Smooth muscle cell (in vitro differentiated cells): Measurements from ENCODE around the gene USP6NL. TPM values are rescaled to one million over a fixed set of nuclear protein-coding genes. Genes with fewer than 3 reads are reported as not detected.

Experiments used
- DNase-seq: peaks from one replicate; lab custom pipeline; 2025; ENCODE audit not compliant: unreplicated experiment; lab: John Stamatoyannopoulos, UW
- H2AFZ ChIP-seq: fragments of 200-600 bp; sonication (generic); 2 replicates; pipeline ENCODE4 v1.6.0; 2016; ENCODE audit warnings: antibody characterized with exemption, low read depth, mild to moderate bottlenecking
- H3F3A ChIP-seq: fragments of 200-600 bp; sonication (generic); 2 replicates; pipeline ENCODE4 v1.6.0; 2017; ENCODE audit warnings: antibody characterized with exemption, low read depth
- H3K27ac ChIP-seq: fragments of 200-600 bp; sonication (generic); 2 replicates; pipeline ENCODE4 v1.5.1; 2016; ENCODE audit warnings: low read depth, mild to moderate bottlenecking
- H3K27me3 ChIP-seq: fragments of 200-600 bp; sonication (generic); 2 replicates; pipeline ENCODE4 v1.6.1; 2016; ENCODE audit warnings: low read depth, mild to moderate bottlenecking
- H3K36me3 ChIP-seq: fragments of 200-600 bp; sonication (generic); 2 replicates; pipeline ENCODE4 v1.5.1; 2016; ENCODE audit warnings: low read depth
- H3K4me1 ChIP-seq: fragments of 200-600 bp; sonication (generic); 2 replicates; pipeline ENCODE4 v1.5.1; 2016; ENCODE audit warnings: low read depth
- H3K4me2 ChIP-seq: fragments of 200-600 bp; sonication (generic); 2 replicates; pipeline ENCODE4 v1.6.0; 2016; ENCODE audit warnings: mild to moderate bottlenecking
- H3K4me3 ChIP-seq: fragments of 200-600 bp; sonication (generic); 2 replicates; pipeline ENCODE4 v1.5.1; 2016; ENCODE audit warnings: mild to moderate bottlenecking
- H3K79me2 ChIP-seq: fragments of 200-600 bp; sonication (generic); 2 replicates; pipeline ENCODE4 v1.6.0; 2016; ENCODE audit warnings: low read depth, mild to moderate bottlenecking
- H3K9ac ChIP-seq: fragments of 200-600 bp; sonication (generic); 2 replicates; pipeline ENCODE4 v1.6.0; 2016; ENCODE audit warnings: low read depth
- H3K9me3 ChIP-seq: fragments of 200-600 bp; sonication (generic); replicated peaks from 2 replicates; pipeline ENCODE4 v1.5.1; 2016; ENCODE audit warnings: low read depth
- H4K20me1 ChIP-seq: fragments of 200-600 bp; sonication (generic); 2 replicates; pipeline ENCODE4 v1.6.0; 2016; ENCODE audit warnings: low read depth
- WGBS: methylation state at CpG from one replicate; pipeline ENCODE4 v1.1.7; 2016; ENCODE audit warnings: low lambda C conversion rate; 5-methylcytosine and 5-hydroxymethylcytosine counted together
- polyA plus RNA-seq: library from polyadenylated mRNA; unstranded; fragments of >200 nt; fragmentation: Nextera tagmentation; extraction: Ambion mirVana; gene quantifications from 2 replicates; pipeline ENCODE4 v1.2.1, GENCODE V29; 2016
- total RNA-seq: library from RNA; depleted of rRNA; stranded (reverse); fragments of >200 nt; gene quantifications from 2 replicates; pipeline ENCODE4 v1.2.3, GENCODE V29; 2014
- TF ChIP-seq, protein P1 (sequence below): fragments of 200-600 bp; sonication (generic); IDR thresholded peaks from 2 replicates; pipeline ENCODE4 v1.5.1; 2017; ENCODE audit warnings: borderline replicate concordance, mild to moderate bottlenecking, antibody characterized with exemption; ENCODE audit not compliant: insufficient read depth, poor library complexity, severe bottlenecking

USP6NL gene
- total and polyA plus RNA-seq, 2 experiments from 2014 or later: 12.0 to 32.8 TPM

DNA sequence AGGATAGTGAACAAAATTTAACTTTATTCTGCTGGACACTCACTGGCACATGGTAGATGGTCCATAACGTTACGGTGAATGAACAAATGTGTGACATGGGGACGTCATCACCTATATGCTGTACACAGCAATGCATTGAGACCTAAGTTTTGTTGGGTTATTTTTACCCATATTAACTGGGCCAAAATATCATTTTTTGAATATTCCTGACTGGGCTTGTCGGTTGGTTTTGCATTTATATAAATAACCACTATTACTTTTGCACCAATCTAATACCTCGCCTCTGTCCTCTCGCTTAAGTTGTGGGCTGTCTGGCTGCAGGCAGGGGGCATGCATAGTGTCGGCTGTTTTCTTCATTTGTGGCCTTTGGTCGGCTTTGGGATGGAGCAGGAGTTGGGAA is 161.7 kb downstream of the USP6NL start:
- H3K4me1 ChIP-seq: no peaks in the 10 kb centered on the region
- H3F3A ChIP-seq: no peaks in the 10 kb centered on the region
- no peak overlapping the region for H3K9ac ChIP-seq
- H3K9me3 ChIP-seq: no peaks in the 10 kb centered on the region
- no peak overlapping the region for H3K27ac ChIP-seq
- WGBS: 88% methylated on average over 8 of the region's 8 CpGs
- H4K20me1 ChIP-seq: no peaks in the 10 kb centered on the region
- no peaks in the 10 kb centered on the region for H3K79me2 ChIP-seq
- no peaks in the 10 kb centered on the region for H3K36me3 ChIP-seq
- no peak overlapping the region for H3K4me2 ChIP-seq
- no peak overlapping the region for H2AFZ ChIP-seq
- TF ChIP-seq, protein P1, sequence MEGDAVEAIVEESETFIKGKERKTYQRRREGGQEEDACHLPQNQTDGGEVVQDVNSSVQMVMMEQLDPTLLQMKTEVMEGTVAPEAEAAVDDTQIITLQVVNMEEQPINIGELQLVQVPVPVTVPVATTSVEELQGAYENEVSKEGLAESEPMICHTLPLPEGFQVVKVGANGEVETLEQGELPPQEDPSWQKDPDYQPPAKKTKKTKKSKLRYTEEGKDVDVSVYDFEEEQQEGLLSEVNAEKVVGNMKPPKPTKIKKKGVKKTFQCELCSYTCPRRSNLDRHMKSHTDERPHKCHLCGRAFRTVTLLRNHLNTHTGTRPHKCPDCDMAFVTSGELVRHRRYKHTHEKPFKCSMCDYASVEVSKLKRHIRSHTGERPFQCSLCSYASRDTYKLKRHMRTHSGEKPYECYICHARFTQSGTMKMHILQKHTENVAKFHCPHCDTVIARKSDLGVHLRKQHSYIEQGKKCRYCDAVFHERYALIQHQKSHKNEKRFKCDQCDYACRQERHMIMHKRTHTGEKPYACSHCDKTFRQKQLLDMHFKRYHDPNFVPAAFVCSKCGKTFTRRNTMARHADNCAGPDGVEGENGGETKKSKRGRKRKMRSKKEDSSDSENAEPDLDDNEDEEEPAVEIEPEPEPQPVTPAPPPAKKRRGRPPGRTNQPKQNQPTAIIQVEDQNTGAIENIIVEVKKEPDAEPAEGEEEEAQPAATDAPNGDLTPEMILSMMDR: no peak
- peaks cover 3% of the 10 kb centered on the region for H3K27me3 ChIP-seq
- H3K4me3 ChIP-seq: no peak overlapping the region
- DNase-seq: no peak

DNA sequence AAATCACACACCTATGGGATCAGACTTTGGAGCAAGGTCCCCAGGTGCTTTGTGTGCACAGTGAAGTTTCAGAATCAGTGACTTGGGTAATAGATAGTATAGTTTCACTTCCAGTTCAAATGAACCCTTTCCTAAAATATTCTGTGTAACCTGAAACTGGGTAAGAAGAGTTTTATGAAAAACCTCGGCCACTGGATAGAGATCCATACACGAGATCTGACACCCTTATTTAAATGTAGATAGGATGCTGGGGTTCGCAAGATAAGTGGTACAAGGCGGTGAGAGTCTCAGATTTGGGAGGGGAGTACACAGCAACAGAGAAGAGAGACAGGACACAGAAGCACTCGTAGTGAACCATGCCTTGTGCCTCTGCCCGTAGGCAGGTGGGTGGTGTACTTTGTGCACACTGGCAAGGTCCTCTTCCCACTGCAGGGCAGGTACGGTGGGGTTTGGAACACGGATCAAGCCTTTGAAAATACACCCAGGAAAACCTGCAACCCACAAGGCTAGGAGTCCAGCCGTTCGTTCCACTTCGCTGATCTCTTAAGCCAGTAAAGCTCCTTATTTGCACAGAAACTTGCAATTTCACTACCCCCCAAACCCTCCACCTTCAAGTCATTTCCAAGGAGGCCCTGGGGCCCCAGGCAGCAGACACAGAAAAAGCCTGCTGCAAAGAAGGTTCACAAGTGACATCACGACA is 162.8 kb downstream of the USP6NL start:
- TF ChIP-seq, protein P1: no peak
- Histone ChIP-seq H3K9me3 (no peaks in the 10 kb centered on the region), H4K20me1 (no peaks in the 10 kb centered on the region), H3K36me3 (no peaks in the 10 kb centered on the region), H3K27ac (no peak overlapping the region), H3K4me2 (no peak overlapping the region), H3K4me1 (no peaks in the 10 kb centered on the region), H3K4me3 (no peak overlapping the region), H3K79me2 (no peaks in the 10 kb centered on the region), H2AFZ (no peak overlapping the region), H3K9ac (no peak overlapping the region), H3F3A (no peaks in the 10 kb centered on the region), H3K27me3 (peaks cover 3% of the 10 kb centered on the region)
- WGBS: 78% methylated on average over 12 of the region's 12 CpGs
- no peak for DNase-seq

DNA sequence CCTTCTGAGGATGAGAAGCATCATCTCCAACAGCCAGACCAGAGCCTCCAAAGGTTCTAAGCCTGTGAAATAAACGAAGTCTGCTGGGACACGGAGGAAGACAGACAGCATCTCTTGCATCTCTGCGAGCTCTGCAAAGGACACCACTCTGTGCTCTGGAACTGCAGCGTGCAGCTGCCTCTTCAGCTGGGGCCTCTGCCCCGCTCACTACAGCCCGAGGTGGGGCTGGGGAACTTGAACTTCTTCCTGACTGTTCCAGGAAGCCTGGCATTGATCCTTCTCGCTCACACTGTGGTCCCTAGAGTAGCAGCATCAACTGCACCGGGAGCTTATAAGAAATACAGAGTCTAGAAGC is 163.3 kb downstream of the USP6NL start:
- H3K27ac ChIP-seq: no peak overlapping the region

More for the DNA sequence above, 163.3 kb downstream of the USP6NL start:
- H3K4me1 ChIP-seq: no peaks in the 10 kb centered on the region
- no peak overlapping the region for H3K4me2 ChIP-seq
- no peak overlapping the region for H2AFZ ChIP-seq
- no peaks in the 10 kb centered on the region for H3K36me3 ChIP-seq
- no peaks in the 10 kb centered on the region for H3F3A ChIP-seq
- H3K9me3 ChIP-seq: no peaks in the 10 kb centered on the region
- TF ChIP-seq, protein P1: no peak
- H3K9ac ChIP-seq: no peak overlapping the region
- 75% methylated on average over 8 of the region's 8 CpGs for WGBS
- DNase-seq: no peak
- no peaks in the 10 kb centered on the region for H3K79me2 ChIP-seq
- H3K4me3 ChIP-seq: no peak overlapping the region
- peaks cover 3% of the 10 kb centered on the region for H3K27me3 ChIP-seq
- no peaks in the 10 kb centered on the region for H4K20me1 ChIP-seq
